Stimulated activated memory B cell treated with anti-CD40 and anti-IgM and Interleukin-4, amounts not matched to agents 10 μg/mL and 1 μg/mL and 100 μg/mL, for 72 hours (primary cell): ENCODE data around the gene KHSRP.

Source experiments
- ATAC-seq: fragments of 150-1000 bp; cut with Tn5 transposase; 2 replicates; pipeline ENCODE4 v1.10.0; 2021
- H3K27ac Mint-ChIP-seq: one replicate; pipeline ENCODE4 v1.8.0; 2022; ENCODE audit warnings: mild to moderate bottlenecking, mixed read lengths
- H3K27me3 Mint-ChIP-seq: one replicate; pipeline ENCODE4 v1.8.0; 2022; ENCODE audit warnings: mixed read lengths
- H3K36me3 Mint-ChIP-seq: one replicate; pipeline ENCODE4 v1.8.0; 2022; ENCODE audit warnings: mixed read lengths
- H3K4me1 Mint-ChIP-seq: one replicate; pipeline ENCODE4 v1.8.0; 2022; ENCODE audit warnings: mixed read lengths
- H3K4me3 Mint-ChIP-seq: one replicate; pipeline ENCODE4 v1.8.0; 2022; ENCODE audit warnings: mild to moderate bottlenecking, moderate library complexity, mixed read lengths
- H3K9me3 Mint-ChIP-seq: one replicate; pipeline ENCODE4 v1.8.0; 2022; ENCODE audit warnings: mixed read lengths

KHSRP gene

GRCh38 chr19:6393074-6393982 lies 31.3 kb downstream of the KHSRP start, which contains the start of gene GTF2F1:
Gene GTF2F1, minus strand, starts transcription at chr19:6393164. Its CDS starts 169 bp downstream, at chr19:6392995.
- H3K36me3 Mint-ChIP-seq, result peaks cover 21% of the 10 kb centered on the region
- peak within 1 kb of the TSS; percentile 97 for H3K27ac Mint-ChIP-seq
- H3K4me3 Mint-ChIP-seq, result peak within 1 kb of the TSS; percentile 90
- no peaks in the 10 kb centered on the region for H3K27me3 Mint-ChIP-seq
- peaks cover 29% of the 10 kb centered on the region for H3K4me1 Mint-ChIP-seq
- no peaks in the 10 kb centered on the region for H3K9me3 Mint-ChIP-seq
- peak; percentile 93 for ATAC-seq

GRCh38 chr19:6392221-6393073 lies 32.2 kb downstream of the KHSRP start:
- Mint-ChIP-seq H3K9me3 (no peaks in the 10 kb centered on the region), H3K27me3 (no peaks in the 10 kb centered on the region), H3K4me1 (peaks cover 29% of the 10 kb centered on the region), H3K27ac (peak overlapping the region; percentile 97), H3K4me3 (peak overlapping the region; percentile 90), H3K36me3 (peaks cover 27% of the 10 kb centered on the region)
- peak; percentile 37 for ATAC-seq

GRCh38 chr19:6387372-6387771 lies 37.2 kb downstream of the KHSRP start:
- no peak for ATAC-seq
- Mint-ChIP-seq H3K27me3 (no peaks in the 10 kb centered on the region), H3K4me3 (no peak overlapping the region)

GRCh38 chr19:6384381-6384780 lies 40.2 kb downstream of the KHSRP start:
- no peaks in the 10 kb centered on the region for H3K27me3 Mint-ChIP-seq
- H3K36me3 Mint-ChIP-seq, result peaks cover 80% of the 10 kb centered on the region
- H3K9me3 Mint-ChIP-seq, result peaks cover 3% of the 10 kb centered on the region
- H3K4me3 Mint-ChIP-seq, result no peak overlapping the region
- ATAC-seq, result no peak
- no peaks in the 10 kb centered on the region for H3K4me1 Mint-ChIP-seq
- H3K27ac Mint-ChIP-seq, result no peak overlapping the region

More at GRCh38 chr19:6387372-6387771, 37.2 kb downstream of the KHSRP start:
- Mint-ChIP-seq H3K4me1 (peaks cover 16% of the 10 kb centered on the region), H3K9me3 (no peaks in the 10 kb centered on the region), H3K36me3 (peaks cover 67% of the 10 kb centered on the region), H3K27ac (no peak overlapping the region)

GRCh38 chr19:6383188-6383587 lies 41.4 kb downstream of the KHSRP start:
- peaks cover 85% of the 10 kb centered on the region for H3K36me3 Mint-ChIP-seq
- no peak overlapping the region for H3K4me3 Mint-ChIP-seq
- H3K4me1 Mint-ChIP-seq, result no peaks in the 10 kb centered on the region
- no peaks in the 10 kb centered on the region for H3K27me3 Mint-ChIP-seq
- no peak for ATAC-seq
- H3K27ac Mint-ChIP-seq, result no peak overlapping the region
- H3K9me3 Mint-ChIP-seq, result peaks cover 3% of the 10 kb centered on the region

GRCh38 chr19:6381030-6381750 lies 43.4 kb downstream of the KHSRP start:
- ATAC-seq, result no peak
- peaks cover 68% of the 10 kb centered on the region for H3K36me3 Mint-ChIP-seq
- H3K4me1 Mint-ChIP-seq, result no peaks in the 10 kb centered on the region
- H3K27ac Mint-ChIP-seq, result no peak overlapping the region
- H3K9me3 Mint-ChIP-seq, result peaks cover 3% of the 10 kb centered on the region
- no peak overlapping the region for H3K4me3 Mint-ChIP-seq
- no peaks in the 10 kb centered on the region for H3K27me3 Mint-ChIP-seq

GRCh38 chr19:6379744-6380143 lies 44.9 kb downstream of the KHSRP start:
- H3K36me3 Mint-ChIP-seq, result peaks cover 57% of the 10 kb centered on the region

GRCh38 chr19:6378486-6378885 lies 46.1 kb downstream of the KHSRP start:
- Mint-ChIP-seq H3K27ac (no peak overlapping the region), H3K4me3 (no peak overlapping the region), H3K9me3 (peaks cover 3% of the 10 kb centered on the region), H3K4me1 (peaks cover 6% of the 10 kb centered on the region), H3K27me3 (no peaks in the 10 kb centered on the region), H3K36me3 (peaks cover 51% of the 10 kb centered on the region)
- no peak for ATAC-seq

More at GRCh38 chr19:6379744-6380143, 44.9 kb downstream of the KHSRP start:
- no peaks in the 10 kb centered on the region for H3K4me1 Mint-ChIP-seq
- no peak for ATAC-seq
- H3K4me3 Mint-ChIP-seq, result no peak overlapping the region
- H3K27me3 Mint-ChIP-seq, result no peaks in the 10 kb centered on the region
- peaks cover 3% of the 10 kb centered on the region for H3K9me3 Mint-ChIP-seq
- H3K27ac Mint-ChIP-seq, result no peak overlapping the region

- H3K27me3 Mint-ChIP-seq, result no peaks in the 10 kb centered on the region
- peaks cover 7% of the 10 kb centered on the region for H3K4me1 Mint-ChIP-seq
- no peak overlapping the region for H3K27ac Mint-ChIP-seq
- H3K36me3 Mint-ChIP-seq, result peaks cover 47% of the 10 kb centered on the region
- ATAC-seq, result no peak
- H3K4me3 Mint-ChIP-seq, result no peak overlapping the region
- H3K9me3 Mint-ChIP-seq, result peaks cover 3% of the 10 kb centered on the region
These were observed 46.6 kb downstream of the KHSRP start for GRCh38 chr19:6378041-6378440.

- H3K4me3 Mint-ChIP-seq, result no peak overlapping the region
- no peak overlapping the region for H3K27ac Mint-ChIP-seq
- peaks cover 14% of the 10 kb centered on the region for H3K4me1 Mint-ChIP-seq
- no peak for ATAC-seq
- H3K36me3 Mint-ChIP-seq, result peaks cover 34% of the 10 kb centered on the region
- peaks cover 3% of the 10 kb centered on the region for H3K9me3 Mint-ChIP-seq
- no peaks in the 10 kb centered on the region for H3K27me3 Mint-ChIP-seq
These were observed 48.0 kb downstream of the KHSRP start for GRCh38 chr19:6376512-6377190.

GRCh38 chr19:6375411-6376010 lies 49.1 kb downstream of the KHSRP start, which contains the start of gene PSPN:
Gene PSPN, minus strand, starts transcription at chr19:6375933. Its CDS starts 84 bp downstream, at chr19:6375849.
- Mint-ChIP-seq H3K4me3 (peak within 1 kb of the TSS; percentile 43), H3K27me3 (no peaks in the 10 kb centered on the region), H3K36me3 (peaks cover 23% of the 10 kb centered on the region), H3K27ac (peak within 1 kb of the TSS; percentile 30), H3K9me3 (peaks cover 3% of the 10 kb centered on the region), H3K4me1 (peaks cover 14% of the 10 kb centered on the region)
- ATAC-seq, result no peak

GRCh38 chr19:6374711-6375410 lies 49.8 kb downstream of the KHSRP start:
- Mint-ChIP-seq H3K4me3 (peak overlapping the region; percentile 43), H3K27me3 (no peaks in the 10 kb centered on the region), H3K27ac (peak overlapping the region; percentile 30), H3K9me3 (peaks cover 2% of the 10 kb centered on the region), H3K36me3 (peaks cover 17% of the 10 kb centered on the region), H3K4me1 (peaks cover 15% of the 10 kb centered on the region)
- ATAC-seq, result no peak

- peak overlapping the region; percentile 43 for H3K4me3 Mint-ChIP-seq
- H3K9me3 Mint-ChIP-seq, result no peaks in the 10 kb centered on the region
- peaks cover 17% of the 10 kb centered on the region for H3K36me3 Mint-ChIP-seq
- no peak for ATAC-seq
- H3K27me3 Mint-ChIP-seq, result no peaks in the 10 kb centered on the region
- H3K27ac Mint-ChIP-seq, result peak overlapping the region; percentile 97
- H3K4me1 Mint-ChIP-seq, result peaks cover 21% of the 10 kb centered on the region
These were observed 50.4 kb downstream of the KHSRP start for GRCh38 chr19:6374161-6374709.
